ENCODE results near the gene CDH23. TPM values are rescaled to one million over a fixed set of nuclear protein-coding genes. Genes with fewer than 3 reads are reported as not detected.

The CDH23 gene
- polyA plus RNA-seq, 1 donor (not counting 4 experiments of a cell fraction or from before 2014, with no cell fraction given) = 0.01 TPM

DNA sequence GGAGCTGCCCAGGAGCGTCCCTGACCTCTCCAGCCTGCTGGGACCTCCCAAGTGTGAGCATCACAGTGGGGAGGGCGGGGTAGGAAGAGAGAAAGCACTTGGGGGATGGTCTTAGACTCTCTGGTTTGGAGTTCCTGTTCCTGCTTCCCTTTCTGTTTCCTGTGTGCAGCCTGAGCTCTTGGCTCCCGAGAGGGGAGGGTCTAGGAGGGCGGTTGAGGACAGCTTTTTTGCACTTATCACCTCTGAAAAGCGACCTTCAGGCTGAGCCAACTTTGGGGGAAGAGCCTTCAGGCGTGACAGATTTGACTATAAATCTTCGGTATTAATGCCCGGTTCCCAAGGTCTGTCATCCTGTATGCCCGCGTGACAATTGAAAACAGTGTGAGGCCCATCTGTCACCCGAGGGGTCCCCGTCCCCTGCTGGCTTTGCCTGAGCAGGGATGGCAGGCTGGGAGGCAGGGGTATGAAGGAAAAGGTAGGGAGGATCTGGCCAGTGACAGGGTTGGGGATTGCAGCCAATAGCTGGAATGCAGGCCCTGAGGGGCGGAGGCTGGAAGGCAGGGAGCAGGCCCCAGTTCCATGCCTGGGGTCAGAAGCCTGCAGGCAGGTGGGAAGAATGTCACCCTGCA is 78.6 kb downstream of the CDH23 start:
- Histone ChIP-seq H3K27ac (ENCODE audit: control insufficient read depth, insufficient read depth, low read length) (no peak overlapping the region), H3K9ac (ENCODE audit: control insufficient read depth, extremely low read depth, insufficient read depth, low read length) (no peak overlapping the region), H3K27me3 (ENCODE audit: control insufficient read depth, extremely low read depth, insufficient read depth, low read length) (peaks cover 45% of the 10 kb centered on the region), H3K4me1 (ENCODE audit: control insufficient read depth, extremely low read depth, insufficient read depth, low read length) (no peaks in the 10 kb centered on the region), H4K20me1 (ENCODE audit: control insufficient read depth, extremely low read depth, insufficient read depth, low read length) (no peaks in the 10 kb centered on the region), H3K4me2 (ENCODE audit: control insufficient read depth, extremely low read depth, insufficient read depth, low read depth, low read length) (no peak overlapping the region), H3K36me3 (ENCODE audit: control insufficient read depth in 2 of 2, extremely low read depth in 1 of 2, insufficient read depth in 2 of 2, low read length in 2 of 2) (no peaks in the 10 kb centered on the region), H3K4me3 (ENCODE audit: control insufficient read depth in 2 of 3, extremely low read depth in 1 of 3, insufficient read depth in 2 of 3, low read depth in 1 of 3, low read length in 3 of 3) (no peak overlapping the region), H3K9me1 (ENCODE audit: control insufficient read depth, extremely low read depth, insufficient read depth, low read length) (no peaks in the 10 kb centered on the region), H2AFZ (ENCODE audit: control insufficient read depth, low read length) (no peak overlapping the region), H3K79me2 (ENCODE audit: control insufficient read depth, insufficient read depth, low read length) (no peaks in the 10 kb centered on the region), H3K9me3 (ENCODE audit: control insufficient read depth, low read depth, low read length) (no peaks in the 10 kb centered on the region)
- dilution Hi-C loops (cut with MboI; ENCODE audit: extremely low pct_ligation_motif_present, low sequenced_read_pairs) = no loop called here
- FAIRE-seq (no peak), DNase-seq (ENCODE audit: low read depth, low spot score) (no peak)
- TF ChIP-seq EZH2 (IDR thresholded peaks at IDR 0.05; ENCODE audit: low read length) = no peak
- TF ChIP-seq, protein P1, sequence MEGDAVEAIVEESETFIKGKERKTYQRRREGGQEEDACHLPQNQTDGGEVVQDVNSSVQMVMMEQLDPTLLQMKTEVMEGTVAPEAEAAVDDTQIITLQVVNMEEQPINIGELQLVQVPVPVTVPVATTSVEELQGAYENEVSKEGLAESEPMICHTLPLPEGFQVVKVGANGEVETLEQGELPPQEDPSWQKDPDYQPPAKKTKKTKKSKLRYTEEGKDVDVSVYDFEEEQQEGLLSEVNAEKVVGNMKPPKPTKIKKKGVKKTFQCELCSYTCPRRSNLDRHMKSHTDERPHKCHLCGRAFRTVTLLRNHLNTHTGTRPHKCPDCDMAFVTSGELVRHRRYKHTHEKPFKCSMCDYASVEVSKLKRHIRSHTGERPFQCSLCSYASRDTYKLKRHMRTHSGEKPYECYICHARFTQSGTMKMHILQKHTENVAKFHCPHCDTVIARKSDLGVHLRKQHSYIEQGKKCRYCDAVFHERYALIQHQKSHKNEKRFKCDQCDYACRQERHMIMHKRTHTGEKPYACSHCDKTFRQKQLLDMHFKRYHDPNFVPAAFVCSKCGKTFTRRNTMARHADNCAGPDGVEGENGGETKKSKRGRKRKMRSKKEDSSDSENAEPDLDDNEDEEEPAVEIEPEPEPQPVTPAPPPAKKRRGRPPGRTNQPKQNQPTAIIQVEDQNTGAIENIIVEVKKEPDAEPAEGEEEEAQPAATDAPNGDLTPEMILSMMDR (optimal IDR thresholded peaks at IDR 0.05 in 1 of 3, IDR thresholded peaks at IDR 0.05 in 1 of 3, conservative IDR thresholded peaks at IDR 0.05 in 1 of 3; ENCODE audit: extremely low read depth in 1 of 3, insufficient read depth in 2 of 3, low read length in 3 of 3) = no peak

DNA sequence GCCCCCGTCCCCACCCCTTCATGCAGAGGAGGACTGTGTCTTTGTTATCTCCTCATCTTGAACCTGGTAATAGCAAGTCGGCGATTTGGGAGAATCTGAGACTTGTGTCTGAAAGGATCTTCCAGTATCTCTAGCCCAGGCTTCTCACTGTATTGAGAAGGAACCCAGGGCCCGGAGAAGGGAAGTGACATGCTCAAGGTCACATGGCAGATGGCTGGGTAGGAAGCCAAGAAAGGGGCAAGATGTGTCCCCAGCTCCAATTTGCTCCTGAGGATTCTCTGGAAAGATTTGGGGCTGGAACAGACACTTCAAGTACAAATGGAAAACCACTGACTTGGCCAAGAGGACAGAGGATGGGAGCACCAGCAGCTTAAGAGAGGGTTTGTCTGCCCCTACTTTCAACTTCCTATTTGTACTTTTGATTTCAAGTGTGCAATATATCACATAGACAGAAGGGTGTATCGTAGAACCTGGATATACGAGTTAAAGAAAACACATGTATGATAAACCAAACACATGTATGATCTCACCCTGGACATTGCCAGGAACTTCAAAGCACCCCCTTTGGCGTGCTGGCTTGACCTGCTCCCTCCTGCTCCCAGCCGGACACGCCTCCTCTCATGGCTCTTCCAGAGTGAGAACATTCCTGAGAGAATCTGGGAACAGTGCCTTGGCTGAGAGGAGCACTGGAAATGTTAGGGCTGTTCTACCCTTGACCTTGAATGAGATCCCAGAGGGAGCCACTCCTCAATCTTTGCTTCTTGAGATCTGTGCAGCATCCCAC is 79.7 kb downstream of the CDH23 start:
- Histone ChIP-seq H2AFZ (ENCODE audit: control insufficient read depth, low read length) (no peak overlapping the region), H3K9me1 (ENCODE audit: control insufficient read depth, extremely low read depth, insufficient read depth, low read length) (no peaks in the 10 kb centered on the region), H3K9ac (ENCODE audit: control insufficient read depth, extremely low read depth, insufficient read depth, low read length) (no peak overlapping the region), H4K20me1 (ENCODE audit: control insufficient read depth, extremely low read depth, insufficient read depth, low read length) (no peaks in the 10 kb centered on the region), H3K27ac (ENCODE audit: control insufficient read depth, insufficient read depth, low read length) (no peak overlapping the region), H3K4me3 (ENCODE audit: control insufficient read depth in 2 of 3, extremely low read depth in 1 of 3, insufficient read depth in 2 of 3, low read depth in 1 of 3, low read length in 3 of 3) (no peak overlapping the region), H3K4me1 (ENCODE audit: control insufficient read depth, extremely low read depth, insufficient read depth, low read length) (no peaks in the 10 kb centered on the region), H3K27me3 (ENCODE audit: control insufficient read depth, extremely low read depth, insufficient read depth, low read length) (peaks cover 50% of the 10 kb centered on the region), H3K9me3 (ENCODE audit: control insufficient read depth, low read depth, low read length) (no peaks in the 10 kb centered on the region), H3K36me3 (ENCODE audit: control insufficient read depth in 2 of 2, extremely low read depth in 1 of 2, insufficient read depth in 2 of 2, low read length in 2 of 2) (no peaks in the 10 kb centered on the region), H3K79me2 (ENCODE audit: control insufficient read depth, insufficient read depth, low read length) (no peaks in the 10 kb centered on the region), H3K4me2 (ENCODE audit: control insufficient read depth, extremely low read depth, insufficient read depth, low read depth, low read length) (no peak overlapping the region)
- DNase-seq (ENCODE audit: low read depth, low spot score) (no peak), FAIRE-seq (no peak)
- dilution Hi-C loops (cut with MboI; ENCODE audit: extremely low pct_ligation_motif_present, low sequenced_read_pairs) = no loop called here
- TF ChIP-seq, protein P1 (optimal IDR thresholded peaks at IDR 0.05 in 1 of 3, IDR thresholded peaks at IDR 0.05 in 1 of 3, conservative IDR thresholded peaks at IDR 0.05 in 1 of 3; ENCODE audit: extremely low read depth in 1 of 3, insufficient read depth in 2 of 3, low read length in 3 of 3) = no peak
- TF ChIP-seq EZH2 (IDR thresholded peaks at IDR 0.05; ENCODE audit: low read length) = no peak
